Stomach (tissue), 9 donors: Measurements from ENCODE around the gene CAPN7. TPM values are rescaled to one million over a fixed set of nuclear protein-coding genes. Genes with fewer than 3 reads are reported as not detected.

Source experiments
- DNase-seq, 2 donors: peaks; one replicate each; pipeline versions ENCODE4 v3.0.0 to v3.0.0-alpha.2; 2013 to 2019
- H3K27ac ChIP-seq, 5 donors: fragments of 200-600 bp in 4 of 5; sonication (generic) in 4 of 5; one replicate each; pipeline ENCODE4 v1.5.1; 2013 to 2019; ENCODE audit warnings: mild to moderate bottlenecking in 1 of 5, moderate library complexity in 1 of 5
- H3K27me3 ChIP-seq, 3 donors: fragments of 200-600 bp; sonication (generic); one replicate each; pipeline ENCODE4 v1.5.1; 2017 to 2019; ENCODE audit warnings: mixed run types in 1 of 3
- H3K36me3 ChIP-seq, 4 donors: fragments of 200-600 bp; sonication (generic); 1 replicate in 3 of 4; 2 replicates in 1 of 4; pipeline ENCODE4 v1.5.1; 2016 to 2019
- H3K4me1 ChIP-seq, 4 donors: fragments of 200-600 bp; sonication (generic); one replicate each; pipeline ENCODE4 v1.5.1; 2016 to 2019
- H3K4me3 ChIP-seq, 4 donors: fragments of 200-600 bp; sonication (generic) in 3 of 4; one replicate each; pipeline ENCODE4 v1.5.1; 2016 to 2019; ENCODE audit warnings: mild to moderate bottlenecking in 1 of 4
- H3K9me3 ChIP-seq, 4 donors: fragments of 200-600 bp; sonication (generic); one replicate each; pipeline ENCODE4 v1.5.1; 2016 to 2019
- EP300 ChIP-seq: sonication (generic); formaldehyde crosslinking; IDR thresholded peaks from one replicate; pipeline ENCODE4 v1.6.1; 2017; ENCODE audit warnings: antibody characterized with exemption
- POLR2A ChIP-seq, 4 donors: fragments of 450-650 bp; IDR thresholded peaks; one replicate each; pipeline ENCODE4 v1.6.1; 2016; ENCODE audit warnings: antibody characterized with exemption in 4 of 4, control low read depth in 2 of 4, mild to moderate bottlenecking in 1 of 4, moderate library complexity in 1 of 4
- POLR2AphosphoS5 ChIP-seq, 3 donors: sonication (generic); formaldehyde crosslinking; IDR thresholded peaks; one replicate each; pipeline ENCODE4 v1.6.1; 2016; ENCODE audit warnings: antibody characterized with exemption in 3 of 3
- WGBS, 5 donors: extraction: QIAGEN DNeasy Blood & Tissue Kit in 3 of 5; methylation state at CpG; one replicate each; pipeline versions ENCODE4 v1.1.5 to v1.1.7; 2013 to 2018; 5-methylcytosine and 5-hydroxymethylcytosine counted together
- intact Hi-C: fragments of 100-400 bp; cut with DNase I; formaldehyde crosslinking; loops from one replicate; pipeline ENCODE4 v1.15.1; 2023; ENCODE audit warnings: low total_unique reads
- polyA plus RNA-seq, 3 donors: library from polyadenylated mRNA; stranded (reverse); fragments of 200-250 nt; gene quantifications; one replicate each; pipeline ENCODE4 v1.2.3, GENCODE V29; 2013
- total RNA-seq, 5 donors: library from RNA; depleted of rRNA; stranded (reverse); fragments of >200 nt; gene quantifications; one replicate each; pipeline versions ENCODE4 v1.1.0 to v1.2.3, GENCODE V29; 2014 to 2016
- TF ChIP-seq, protein P1 (sequence below), 7 experiments: fragments of 450-650 bp in 4 of 7; fragments of 200-600 bp in 3 of 7; sonication (generic) in 3 of 7; IDR thresholded peaks; one replicate each; pipeline ENCODE4 v1.5.1; 2016 to 2019; ENCODE audit warnings: antibody characterized with exemption in 7 of 7, control low read depth in 2 of 7, mild to moderate bottlenecking in 1 of 7
- donor health status: healthy with polysubstance abuse.
- donor health status: Bipolar disorder and iron deficiency.
- donor health status: healthy.

The CAPN7 gene
- total and polyA plus RNA-seq, 8 donors: 7.7 to 483 (median 75.0) TPM

DNA sequence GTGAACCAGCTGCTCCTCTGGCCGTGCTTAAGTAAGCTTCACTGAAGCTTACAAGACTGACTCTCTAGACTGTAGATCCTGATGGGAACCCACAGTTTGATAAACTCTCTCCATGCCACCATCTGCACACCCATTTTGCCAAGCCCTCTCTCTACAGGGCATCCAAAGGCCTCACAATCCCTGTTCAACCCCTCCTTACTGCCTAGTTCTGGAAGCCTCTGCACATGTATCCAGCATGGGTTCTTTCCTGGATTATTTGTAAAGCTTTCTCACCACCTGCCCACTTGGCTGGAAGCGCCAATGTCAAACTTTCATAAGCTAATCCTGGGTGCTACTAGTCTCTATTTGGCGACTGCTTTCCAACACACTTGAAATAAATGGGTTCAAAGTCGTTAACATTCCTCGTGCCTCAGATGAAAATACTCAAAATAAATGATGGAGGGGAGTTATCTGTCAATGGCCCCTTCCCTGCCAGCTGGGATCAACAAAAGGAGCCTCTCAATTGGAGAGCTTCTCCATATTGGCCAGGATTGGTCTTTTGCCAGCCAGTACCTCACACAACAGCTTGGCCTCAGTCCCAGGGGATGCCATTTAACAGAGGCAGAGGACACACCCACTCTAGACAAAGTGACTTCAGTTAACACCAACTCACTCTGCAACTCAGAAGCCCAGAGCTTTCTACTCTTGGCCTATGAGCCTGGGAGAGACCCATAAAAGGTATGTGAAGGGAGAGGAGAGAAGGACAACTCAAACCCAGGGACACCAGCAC lies 78.3 kb downstream of the CAPN7 start:
- H3K4me3 ChIP-seq: no peak overlapping the region
- H3K4me1 ChIP-seq: peaks cover 0 to 38% (median 7%) of the 10 kb centered on the region in 4 donors
- no peaks in the 10 kb centered on the region for H3K9me3 ChIP-seq
- intact Hi-C loops: no loop called here
- TF ChIP-seq EP300 (no peak), POLR2AphosphoS5 (IDR thresholded peaks at IDR 0.05) (no peak), POLR2A (IDR thresholded peaks at IDR 0.05) (no peak)
- TF ChIP-seq, protein P1, sequence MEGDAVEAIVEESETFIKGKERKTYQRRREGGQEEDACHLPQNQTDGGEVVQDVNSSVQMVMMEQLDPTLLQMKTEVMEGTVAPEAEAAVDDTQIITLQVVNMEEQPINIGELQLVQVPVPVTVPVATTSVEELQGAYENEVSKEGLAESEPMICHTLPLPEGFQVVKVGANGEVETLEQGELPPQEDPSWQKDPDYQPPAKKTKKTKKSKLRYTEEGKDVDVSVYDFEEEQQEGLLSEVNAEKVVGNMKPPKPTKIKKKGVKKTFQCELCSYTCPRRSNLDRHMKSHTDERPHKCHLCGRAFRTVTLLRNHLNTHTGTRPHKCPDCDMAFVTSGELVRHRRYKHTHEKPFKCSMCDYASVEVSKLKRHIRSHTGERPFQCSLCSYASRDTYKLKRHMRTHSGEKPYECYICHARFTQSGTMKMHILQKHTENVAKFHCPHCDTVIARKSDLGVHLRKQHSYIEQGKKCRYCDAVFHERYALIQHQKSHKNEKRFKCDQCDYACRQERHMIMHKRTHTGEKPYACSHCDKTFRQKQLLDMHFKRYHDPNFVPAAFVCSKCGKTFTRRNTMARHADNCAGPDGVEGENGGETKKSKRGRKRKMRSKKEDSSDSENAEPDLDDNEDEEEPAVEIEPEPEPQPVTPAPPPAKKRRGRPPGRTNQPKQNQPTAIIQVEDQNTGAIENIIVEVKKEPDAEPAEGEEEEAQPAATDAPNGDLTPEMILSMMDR (IDR thresholded peaks at IDR 0.05): no peak
- DNase-seq: no peak
- H3K27ac ChIP-seq: no peak overlapping the region
- H3K27me3 ChIP-seq: no peaks in the 10 kb centered on the region
- no peaks in the 10 kb centered on the region for H3K36me3 ChIP-seq
- 71 to 89% (median 87%) methylated on average over 5 of the region's 5 CpGs for WGBS, 5 donors

DNA sequence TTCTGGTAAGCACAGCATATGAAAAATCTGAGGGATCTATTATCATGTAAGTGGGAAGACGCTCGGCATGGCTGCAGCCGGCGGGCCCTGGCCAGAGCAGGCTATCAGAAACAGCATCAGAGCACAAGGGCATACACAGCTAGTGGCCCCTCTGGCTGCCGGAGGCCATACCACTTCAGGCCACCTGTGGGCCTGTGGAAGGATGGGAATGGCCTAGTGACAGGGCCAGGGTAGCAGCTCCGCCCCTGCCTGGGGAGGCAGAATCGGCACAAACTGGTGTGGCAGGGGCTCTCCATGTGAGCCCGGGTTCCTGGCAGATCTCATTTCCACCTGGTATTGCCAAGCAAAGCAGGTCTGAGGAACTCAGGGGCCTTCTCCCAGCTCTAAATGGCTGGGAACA lies 80.0 kb downstream of the CAPN7 start:
- WGBS, 5 donors: 82 to 90% (median 89%) methylated on average over 5 to 8 of the region's 8 CpGs
- Histone ChIP-seq H3K36me3 (no peaks in the 10 kb centered on the region), H3K27ac (peak overlapping the region in 2 of 5 donors; percentile 72 to 80), H3K4me1 (peaks cover 0 to 46% (median 7%) of the 10 kb centered on the region in 4 donors), H3K4me3 (no peak overlapping the region), H3K9me3 (no peaks in the 10 kb centered on the region), H3K27me3 (no peaks in the 10 kb centered on the region)
- no peak for TF ChIP-seq POLR2AphosphoS5 (IDR thresholded peaks at IDR 0.05)
- TF ChIP-seq, protein P1 (IDR thresholded peaks at IDR 0.05): no peak
- no peak for TF ChIP-seq POLR2A (IDR thresholded peaks at IDR 0.05)
- no peak for TF ChIP-seq EP300
- DNase-seq: no peak
- intact Hi-C loops: no loop called here

GRCh38 chr3:15287565-15288330 lies 81.7 kb downstream of the CAPN7 start:
- TF ChIP-seq EP300 (peak; percentile 94), POLR2AphosphoS5 (IDR thresholded peaks at IDR 0.05) (peak; percentile 70 to 90 (median 73)), POLR2A (IDR thresholded peaks at IDR 0.05) (no peak)
- 58 to 70% (median 66%) methylated on average over 13 of the region's 13 CpGs for WGBS, 5 donors
- intact Hi-C loops: no loop called here
- DNase-seq: peak in 1 of 2 donors; percentile 43
- H3K27me3 ChIP-seq: no peaks in the 10 kb centered on the region
- H3K9me3 ChIP-seq: no peaks in the 10 kb centered on the region
- no peaks in the 10 kb centered on the region for H3K36me3 ChIP-seq
- H3K4me3 ChIP-seq: no peak overlapping the region
- peaks cover 12 to 63% (median 21%) of the 10 kb centered on the region in 4 donors for H3K4me1 ChIP-seq
- H3K27ac ChIP-seq: peak overlapping the region in 4 of 5 donors; percentile 67 to 80 (median 70)

DNA sequence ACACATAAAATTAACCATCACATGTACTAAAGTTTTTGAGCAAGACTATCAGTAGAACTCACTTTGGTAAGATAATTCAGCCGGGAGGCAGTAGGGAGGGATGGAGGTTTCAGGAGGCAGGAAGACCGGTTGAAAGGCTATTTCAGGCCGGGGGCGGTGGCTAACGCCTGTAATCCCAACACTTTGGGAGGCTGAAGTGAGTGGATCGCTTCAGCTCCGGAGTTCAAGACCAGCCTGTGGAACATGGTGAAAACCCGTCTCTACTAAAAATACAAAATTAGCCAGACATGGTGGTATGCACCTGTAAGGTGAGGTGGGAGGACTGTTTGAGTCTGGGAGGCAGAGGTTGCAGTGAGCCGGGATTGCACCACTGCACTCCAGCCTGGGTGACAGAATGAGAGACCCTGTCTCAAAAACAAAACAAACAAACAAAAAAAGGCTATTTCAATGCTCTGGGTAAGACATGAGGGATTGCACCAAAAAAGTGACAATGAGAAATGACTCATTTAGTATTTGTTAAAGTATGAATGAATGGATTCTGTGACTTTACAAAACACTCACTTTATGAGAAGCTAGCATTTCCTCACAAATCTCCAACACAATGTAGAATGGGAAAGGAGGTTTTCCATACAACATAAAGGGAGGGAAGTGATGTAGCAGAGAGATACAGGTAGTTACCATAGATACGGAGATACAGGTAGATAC lies 82.4 kb downstream of the CAPN7 start:
- peak overlapping the region in 4 of 5 donors; percentile 67 to 80 (median 70) for H3K27ac ChIP-seq
- H3K4me1 ChIP-seq: peaks cover 13 to 71% (median 27%) of the 10 kb centered on the region in 4 donors
- no peaks in the 10 kb centered on the region for H3K36me3 ChIP-seq
- no peaks in the 10 kb centered on the region for H3K9me3 ChIP-seq
- TF ChIP-seq POLR2AphosphoS5 (IDR thresholded peaks at IDR 0.05): no peak
- TF ChIP-seq EP300: no peak
- no peak for TF ChIP-seq POLR2A (IDR thresholded peaks at IDR 0.05)
- DNase-seq: no peak
- no peak overlapping the region for H3K4me3 ChIP-seq
- 93 to 96% (median 95%) methylated on average over 10 of the region's 10 CpGs for whole genome bisulfite sequencing, 5 donors
- H3K27me3 ChIP-seq: no peaks in the 10 kb centered on the region
- intact Hi-C loops: no loop called here

- intact Hi-C loops: no loop called here
- WGBS, 5 donors: 86 to 100% (median 93%) methylated on average over 1 of the region's 1 CpG
- peaks cover 13 to 68% (median 28%) of the 10 kb centered on the region in 4 donors for H3K4me1 ChIP-seq
- no peaks in the 10 kb centered on the region for H3K27me3 ChIP-seq
- H3K9me3 ChIP-seq: no peaks in the 10 kb centered on the region
- peak overlapping the region in 2 of 5 donors; percentile 71 to 80 for H3K27ac ChIP-seq
- no peaks in the 10 kb centered on the region for H3K36me3 ChIP-seq
- no peak overlapping the region for H3K4me3 ChIP-seq
- no peak for TF ChIP-seq POLR2AphosphoS5 (IDR thresholded peaks at IDR 0.05)
- no peak for TF ChIP-seq EP300
- TF ChIP-seq, protein P1 (IDR thresholded peaks at IDR 0.05): no peak
- no peak for TF ChIP-seq POLR2A (IDR thresholded peaks at IDR 0.05)
- DNase-seq: no peak
Measured at GRCh38 chr3:15289661-15290060, 83.6 kb downstream of the CAPN7 start.
